GM19455 (cell line): Measurements from ENCODE around the gene ARHGEF19.
A peak's percentile ranks its signal among the peaks of the same experiment; 100 is the strongest.
"Not testable (repeated sequence)": the region's sequence is repeated elsewhere in the genome, so short reads cannot be mapped to it uniquely, and the experiment has no call there.

Experiments used
- ATAC-seq: cut with Tn5 transposase; IDR thresholded peaks from one replicate; pipeline ENCODE4 v1.9.1; 2021; ENCODE audit not compliant: unreplicated experiment

ARHGEF19 gene

DNA sequence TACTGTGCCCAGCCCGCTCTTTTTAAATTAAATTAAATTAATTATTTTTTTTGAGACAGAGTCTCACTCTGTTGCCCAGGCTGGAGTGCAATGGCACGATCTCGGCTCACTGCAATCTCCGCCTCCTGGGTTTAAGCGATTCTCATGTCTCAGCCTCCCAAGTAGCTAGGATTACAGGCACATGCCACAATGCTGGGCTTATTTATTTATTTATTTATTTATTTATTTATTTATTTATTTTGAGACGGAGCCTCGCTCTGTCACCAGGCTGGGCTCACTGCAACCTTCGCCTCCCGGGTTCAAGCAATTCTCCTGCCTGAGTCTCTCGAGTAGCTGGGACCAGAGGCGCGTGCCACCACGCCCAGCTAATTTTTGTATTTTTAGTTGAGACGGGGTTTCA, 10.3 kb upstream of the ARHGEF19 start:
- ATAC-seq = not testable (repeated sequence)

DNA sequence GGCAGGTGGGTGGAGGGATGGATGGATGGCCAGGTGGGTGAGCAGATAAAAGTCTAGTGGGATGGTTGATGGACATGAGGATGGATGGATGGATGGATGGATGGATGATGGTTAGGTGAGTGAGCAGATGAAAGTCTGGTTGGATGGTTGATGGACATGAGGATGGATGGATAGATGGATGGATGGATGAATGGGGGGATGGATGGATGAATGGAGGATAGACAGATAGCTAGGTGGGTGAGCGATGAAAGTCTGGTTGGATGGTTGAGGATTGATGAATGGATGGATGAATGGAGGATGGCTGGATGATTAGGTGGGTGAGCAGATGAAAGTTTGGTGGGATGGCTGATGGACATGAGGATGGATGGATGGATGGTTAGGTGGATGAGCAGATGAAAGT, 9.0 kb upstream of the ARHGEF19 start:
- no peak for ATAC-seq

DNA sequence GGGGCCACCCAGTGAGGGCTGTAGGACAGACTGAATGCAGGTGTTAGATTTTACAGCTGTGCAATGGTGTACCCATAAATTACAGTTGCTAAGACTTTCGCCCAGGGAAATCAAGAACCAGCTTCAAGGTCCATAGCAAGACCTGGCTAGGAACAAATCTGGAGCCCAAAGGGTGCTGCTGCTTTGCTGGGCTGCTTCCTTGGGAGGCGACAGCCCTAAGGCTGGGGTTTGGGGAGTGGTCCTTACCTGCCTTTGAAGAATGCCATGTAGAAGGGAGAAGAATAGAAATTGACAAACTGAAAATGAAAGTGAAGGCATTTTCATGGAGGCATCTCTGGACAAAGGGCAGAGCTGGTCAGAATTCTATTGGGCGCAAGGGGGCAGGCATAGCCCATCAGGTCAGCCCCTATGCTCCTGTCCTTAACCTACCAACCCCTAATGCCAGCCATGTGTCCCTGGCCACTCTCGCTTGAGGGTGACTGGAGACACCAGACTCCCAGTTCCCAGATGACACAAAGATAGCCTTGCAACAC, 7.6 kb upstream of the ARHGEF19 start:
- no peak for ATAC-seq

DNA sequence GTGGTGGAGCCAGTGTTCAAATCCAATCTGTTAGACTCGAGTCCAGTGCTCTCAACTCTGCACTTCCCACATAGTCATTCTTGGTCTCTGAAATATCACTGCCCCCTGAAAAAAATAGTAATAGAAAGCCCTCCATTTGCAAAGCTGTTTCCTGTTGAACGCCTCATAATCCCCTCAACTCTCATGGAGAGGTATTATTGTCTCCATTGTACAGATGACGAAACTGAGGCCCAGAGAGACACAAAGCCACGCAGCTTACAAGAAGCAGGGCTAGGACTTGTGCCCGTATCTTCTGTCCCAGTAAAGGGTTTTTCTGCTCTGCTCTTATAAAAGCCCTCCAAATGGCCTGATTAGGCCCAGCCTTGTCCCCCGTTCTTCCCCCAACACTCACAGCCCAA, 6.2 kb upstream of the ARHGEF19 start:
- no peak for ATAC-seq

DNA sequence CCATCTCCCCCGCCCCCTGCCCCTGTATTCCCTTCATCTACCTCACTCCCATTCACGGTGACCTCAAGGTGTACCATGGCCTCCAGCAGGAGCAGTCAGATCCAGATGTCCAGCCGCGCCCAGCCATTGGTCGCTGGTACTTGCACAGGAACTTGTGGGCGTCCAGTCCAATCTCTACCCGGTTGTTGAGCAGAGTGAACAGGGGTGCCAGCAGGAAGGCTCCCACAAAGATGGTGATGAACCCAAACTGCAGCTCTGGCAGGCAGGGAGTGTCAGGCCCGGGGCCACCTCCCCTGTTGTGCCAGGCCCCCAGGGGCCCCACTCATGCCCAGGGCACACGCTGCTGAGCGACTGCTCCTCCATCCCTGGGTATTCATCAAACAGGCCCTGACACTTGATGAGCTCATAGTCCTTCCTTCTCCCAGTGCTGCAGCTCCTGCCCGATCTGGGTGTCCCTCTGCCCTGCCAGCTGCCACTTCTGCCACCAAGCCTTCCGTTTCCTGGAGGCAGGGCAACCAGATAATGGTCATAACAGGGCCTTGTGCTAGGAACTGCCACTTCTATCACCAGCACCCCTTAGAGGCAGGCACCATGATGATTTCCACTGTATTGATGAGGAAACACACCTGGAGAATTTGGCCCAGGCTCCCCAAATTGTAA, 5.7 kb upstream of the ARHGEF19 start:
- no peak for ATAC-seq

DNA sequence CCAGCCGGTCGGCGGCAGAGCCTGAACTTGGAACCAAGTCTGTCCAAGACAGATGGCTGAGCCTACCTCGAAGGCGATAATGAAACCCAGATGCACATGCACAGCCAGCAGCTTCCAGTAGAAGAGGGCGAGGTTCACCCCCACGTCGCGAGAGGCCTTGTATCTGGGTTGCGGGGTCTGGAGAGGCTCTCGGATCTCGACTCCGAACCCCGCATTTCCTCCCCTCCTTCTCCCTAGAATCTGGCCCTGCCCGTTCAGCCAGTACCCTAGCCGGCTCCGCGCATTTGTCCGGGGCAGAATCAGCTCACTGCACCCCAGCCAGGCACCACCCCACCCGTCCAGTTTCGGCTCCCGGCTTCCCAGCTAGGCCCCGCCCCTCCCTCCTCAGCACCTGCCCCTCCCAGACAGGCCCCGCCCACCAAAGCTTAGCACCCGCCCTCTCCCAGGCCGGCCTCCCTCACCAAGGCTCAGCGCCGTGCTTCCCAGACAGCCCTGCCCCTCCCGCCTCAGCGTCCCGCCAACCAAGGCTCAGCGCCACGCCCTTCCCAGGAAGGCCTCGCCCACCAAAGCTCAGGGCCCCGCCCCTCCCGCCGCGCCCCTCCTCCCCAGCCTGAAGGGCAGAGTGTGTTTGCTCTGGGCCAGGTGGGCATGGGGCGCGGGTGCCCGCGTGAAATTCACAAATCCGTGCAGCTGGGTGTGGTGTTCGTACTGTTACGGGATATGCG, 4.8 kb upstream of the ARHGEF19 start:
- peak; percentile 79 for ATAC-seq

DNA sequence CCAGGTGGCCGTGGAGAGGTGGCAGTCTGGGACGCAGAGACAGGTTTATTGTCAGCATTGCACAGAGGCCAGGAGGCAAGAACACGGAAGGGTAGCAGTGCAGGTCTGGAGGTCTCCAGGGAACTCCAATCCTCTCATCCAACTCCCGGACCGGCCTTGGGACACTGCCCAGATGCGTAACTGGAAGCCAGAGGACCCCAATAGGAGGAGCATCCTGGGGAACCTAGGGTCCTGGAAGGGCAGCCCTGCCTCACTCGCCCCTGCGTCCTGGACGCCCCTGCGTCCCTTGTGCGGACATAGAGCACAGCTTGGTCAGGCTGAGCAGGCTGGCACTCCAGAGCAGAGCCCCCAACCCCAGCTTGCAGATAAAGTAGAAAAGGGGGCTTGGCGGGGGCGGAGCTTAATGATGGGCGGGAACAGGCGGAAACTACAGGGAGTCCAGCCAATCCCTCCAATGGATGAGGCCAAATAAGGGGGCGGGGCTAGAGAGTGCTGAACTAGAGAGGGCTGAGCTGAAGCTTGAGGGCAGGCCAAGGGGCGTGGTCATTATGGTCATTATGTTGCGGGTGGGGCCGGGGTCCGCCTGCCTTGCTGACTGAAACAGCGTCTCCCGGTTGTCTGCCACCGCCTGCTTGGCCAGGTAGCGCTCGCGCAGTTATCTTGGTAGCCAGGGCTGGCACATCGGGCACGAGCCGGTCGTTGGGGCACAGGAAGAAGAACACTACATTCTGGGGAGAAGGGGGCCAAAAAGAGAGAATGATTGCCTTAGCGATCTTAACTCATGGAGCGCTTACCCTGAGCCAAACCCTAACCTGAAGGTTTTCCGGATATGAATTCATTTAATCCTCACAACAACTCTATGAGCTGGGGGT, 3.7 kb upstream of the ARHGEF19 start:
- no peak for ATAC-seq

DNA sequence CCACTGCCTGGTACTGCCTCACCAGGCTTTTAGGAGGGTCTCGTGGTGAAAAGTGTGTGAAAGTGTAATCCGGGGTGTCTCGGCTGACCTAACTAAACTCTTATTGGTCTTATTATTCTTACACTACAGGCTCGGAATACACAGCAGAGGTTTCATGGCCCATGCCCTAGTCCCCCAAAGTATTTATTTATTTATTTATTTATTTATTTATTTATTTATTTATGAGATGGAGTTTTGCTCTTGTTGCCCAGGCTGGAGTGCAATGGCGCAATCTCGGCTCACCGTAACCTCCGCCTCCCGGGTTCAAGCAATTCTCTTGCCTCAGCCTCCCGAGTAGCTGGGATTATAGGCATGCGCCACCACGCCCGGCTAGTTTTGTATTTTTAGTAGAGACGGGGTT, 2.8 kb upstream of the ARHGEF19 start:
- ATAC-seq = not testable (repeated sequence)

DNA sequence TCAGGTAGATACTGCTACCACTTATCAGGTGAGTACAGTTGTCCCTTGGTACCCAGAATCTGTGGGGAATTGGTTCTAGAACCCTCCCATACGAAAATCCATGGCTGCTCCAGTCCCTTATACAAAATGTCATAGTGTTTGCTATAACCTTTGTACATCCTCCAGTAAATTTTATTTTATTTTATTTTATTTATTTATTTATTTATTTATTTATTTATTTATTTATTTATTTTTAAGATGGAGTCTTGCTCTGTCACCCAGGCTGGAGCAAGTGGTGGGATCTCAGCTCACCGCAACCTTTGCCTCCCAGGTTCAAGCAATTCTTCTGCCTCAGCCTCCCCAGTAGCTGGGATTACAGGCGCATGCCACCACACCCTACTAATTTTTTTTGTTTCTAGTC, 1.1 kb upstream of the ARHGEF19 start:
- ATAC-seq = not testable (repeated sequence)

DNA sequence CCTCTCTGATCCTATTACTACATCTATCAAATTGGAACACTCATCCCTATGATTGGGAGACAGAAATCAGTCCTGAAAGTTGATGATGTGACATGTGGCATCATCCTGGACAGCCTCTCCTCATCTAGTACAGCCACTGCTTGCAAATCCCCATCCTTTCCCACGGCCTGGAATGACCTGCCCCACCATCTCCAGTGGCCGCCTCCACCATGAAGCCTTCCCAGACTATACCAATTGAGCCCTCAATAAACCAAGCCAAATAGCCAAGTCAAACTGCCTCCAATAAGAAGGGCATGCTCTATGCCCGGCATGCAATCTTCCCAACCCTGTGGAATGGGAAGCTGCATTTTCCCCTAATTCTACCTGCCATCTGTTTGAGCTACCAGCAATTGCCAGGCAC, 561 bp upstream of the ARHGEF19 start:
- no peak for ATAC-seq

DNA sequence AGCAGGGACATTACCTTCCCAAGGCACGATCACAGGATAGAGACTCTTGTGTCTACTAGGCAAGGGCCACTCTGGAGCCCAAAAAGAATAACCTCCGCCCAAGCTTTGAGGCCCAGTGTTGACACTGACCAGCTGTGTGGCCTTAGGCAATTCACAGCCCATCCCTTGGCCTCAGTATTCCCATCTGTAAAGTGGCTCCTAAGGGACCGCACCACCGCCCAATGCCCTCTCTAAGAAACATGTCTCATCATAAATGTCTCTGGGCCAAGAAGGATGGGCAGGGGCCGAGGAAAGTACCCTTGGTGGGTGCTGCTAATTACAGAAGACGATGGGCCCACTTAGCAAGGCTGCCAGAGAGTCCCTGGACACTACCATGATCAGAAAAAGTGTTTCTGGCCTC, 628 bp downstream of the ARHGEF19 start:
- ATAC-seq = no peak

DNA sequence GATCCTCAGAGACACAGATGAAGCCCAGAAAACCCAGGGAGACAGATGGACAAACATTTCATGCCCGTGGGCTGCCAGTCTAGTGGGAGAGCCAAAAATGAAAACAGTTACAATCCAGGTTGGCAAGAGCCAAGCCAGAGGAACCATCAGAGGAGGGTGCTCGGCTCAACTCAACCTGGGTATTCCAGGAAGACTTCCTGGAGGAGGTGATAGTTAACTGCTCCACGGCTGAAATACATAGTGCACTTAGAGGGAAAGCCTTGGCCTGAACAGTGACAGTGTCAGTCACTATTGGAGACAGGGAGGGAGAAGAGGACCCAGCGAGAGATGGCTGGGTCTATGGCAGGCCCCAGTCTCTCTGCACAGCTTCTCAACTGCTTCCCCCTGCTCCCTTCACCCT, 1.9 kb downstream of the ARHGEF19 start:
- ATAC-seq = no peak

DNA sequence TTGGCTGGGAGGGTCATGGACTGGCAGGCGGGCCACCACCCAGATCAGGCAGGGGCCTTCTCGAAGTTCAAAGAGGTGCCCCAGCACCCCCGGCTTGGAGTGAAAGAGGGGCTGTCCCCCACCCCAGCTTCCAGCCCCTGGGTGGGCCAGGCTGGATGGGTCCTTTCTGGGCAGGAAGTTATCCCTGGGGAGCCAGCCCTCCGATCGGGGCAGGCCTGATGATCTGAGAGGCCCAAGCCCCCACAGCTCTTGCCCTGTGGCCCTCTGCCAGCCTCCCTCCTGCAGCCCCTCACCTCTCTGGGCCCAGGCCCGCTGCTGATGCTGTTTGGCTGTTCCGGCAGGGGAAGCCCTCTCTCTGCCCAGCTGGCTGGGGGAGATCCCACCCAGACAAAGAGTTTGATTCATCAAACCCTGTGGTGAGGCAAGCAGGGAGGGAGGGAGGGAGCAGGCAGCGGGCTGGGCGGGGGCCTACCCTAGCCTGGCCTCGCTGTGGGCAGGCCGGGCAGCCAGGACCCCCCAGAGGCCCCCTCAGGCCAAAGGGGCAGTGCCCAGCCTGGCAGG, 2.5 kb downstream of the ARHGEF19 start:
- no peak for ATAC-seq

DNA sequence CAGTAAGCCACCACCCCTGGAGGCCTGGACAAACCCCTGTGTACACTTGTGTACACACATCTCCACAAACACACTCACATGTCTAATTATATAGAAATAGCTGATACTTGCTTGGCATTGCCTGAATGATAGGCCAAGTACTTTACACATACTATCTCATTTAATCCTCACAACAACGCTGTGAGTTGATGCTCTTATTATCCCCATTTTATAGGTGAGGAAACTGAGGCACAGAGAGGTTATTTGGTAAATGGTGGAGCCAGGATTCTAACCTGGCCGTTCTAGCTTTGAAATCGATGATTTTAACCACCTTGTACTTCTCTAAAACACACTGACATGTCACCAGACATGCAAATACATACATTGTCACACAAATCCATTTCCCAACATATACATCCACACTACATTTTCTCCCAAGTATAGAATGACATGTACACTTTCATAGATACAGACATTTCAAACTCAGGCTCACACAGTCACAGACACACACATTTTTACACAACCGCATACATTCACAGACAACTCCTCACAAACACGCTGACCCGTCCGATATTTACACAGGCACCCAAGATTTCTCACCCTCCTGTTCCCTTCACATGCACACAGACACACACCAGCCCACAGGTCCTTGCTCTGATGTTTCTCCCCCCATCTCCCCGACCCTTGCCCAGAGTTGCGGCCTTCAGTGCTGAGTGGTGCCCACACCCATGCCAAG, 3.2 kb downstream of the ARHGEF19 start:
- ATAC-seq = no peak

DNA sequence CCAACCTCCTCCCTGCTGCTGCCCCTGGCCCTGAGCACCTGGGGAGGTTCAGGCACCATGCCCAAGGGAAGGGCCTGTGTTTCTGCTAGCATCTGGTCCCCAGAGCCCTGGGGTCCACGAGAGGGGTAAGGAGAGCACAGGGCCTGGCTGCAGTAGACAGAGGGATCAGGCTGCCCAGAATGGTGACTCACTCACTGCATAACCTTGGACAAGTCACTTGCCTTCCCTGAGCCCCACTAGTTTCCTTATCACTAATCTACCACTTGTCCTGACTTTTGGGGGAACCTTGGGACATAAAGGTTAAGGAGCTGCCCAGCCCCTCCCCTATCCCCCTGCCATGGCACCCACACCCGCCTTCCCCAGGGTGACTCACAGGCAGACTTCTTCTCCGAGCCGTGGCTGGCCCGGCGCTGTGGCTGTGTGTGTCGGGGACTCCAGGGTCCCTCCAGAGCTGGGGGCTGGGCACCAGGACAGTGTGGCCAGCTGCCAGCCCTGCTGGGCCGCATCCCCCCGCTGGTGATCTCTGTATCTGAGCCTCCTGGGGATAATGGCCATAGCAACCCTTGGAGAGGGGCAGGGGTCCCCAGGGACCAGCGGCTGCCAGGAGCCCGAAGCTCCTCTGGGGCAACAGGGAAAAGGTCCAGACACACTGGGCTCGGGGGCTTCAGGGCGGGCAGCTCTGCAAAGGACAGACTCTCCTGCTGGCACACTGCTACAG, 4.0 kb downstream of the ARHGEF19 start:
- no peak for ATAC-seq

DNA sequence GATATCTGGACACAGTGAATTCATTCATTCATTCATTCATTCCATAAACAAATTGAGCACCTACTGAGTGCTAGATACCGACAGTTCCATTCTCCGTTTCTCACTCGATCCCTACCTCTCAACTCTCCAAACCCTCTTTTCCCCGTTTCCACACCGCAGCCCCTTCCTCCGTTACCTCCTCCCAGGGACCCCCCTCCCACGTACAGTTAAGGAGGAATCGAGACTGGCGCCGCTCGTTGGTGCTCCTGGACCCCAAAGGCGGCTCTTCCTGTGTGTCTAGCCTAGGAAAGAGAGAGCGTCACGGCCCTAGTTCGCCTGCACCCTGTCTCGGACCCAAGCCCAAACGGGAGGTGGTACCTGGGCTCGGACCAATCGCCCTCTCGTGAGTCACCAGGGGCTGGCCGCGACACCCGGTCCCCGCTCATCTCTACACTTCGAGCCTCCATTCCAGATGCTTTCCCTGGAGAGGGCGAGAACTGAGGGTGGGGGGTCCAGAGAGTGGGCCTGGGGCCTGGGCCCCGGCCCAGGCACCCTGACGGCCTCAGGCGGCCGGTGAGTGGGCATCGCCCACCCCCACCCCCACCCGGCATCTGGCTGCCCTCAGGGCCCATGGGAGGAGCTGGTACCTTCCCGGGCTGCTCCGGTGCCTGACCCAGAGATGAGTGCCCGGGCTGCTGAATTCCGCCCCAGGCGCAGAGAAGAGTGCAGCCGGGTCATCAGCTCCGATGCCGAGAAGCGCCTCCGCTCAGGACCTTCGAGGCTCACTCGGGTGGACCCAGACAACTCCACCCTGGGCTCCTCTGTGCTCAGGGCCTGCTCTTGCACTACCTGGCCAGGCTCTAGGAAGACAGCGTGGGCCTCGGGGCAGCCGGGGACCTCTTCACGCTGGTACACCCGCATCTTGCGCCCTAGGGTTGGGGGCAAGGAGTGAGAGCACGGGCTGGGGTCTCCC, 4.9 kb downstream of the ARHGEF19 start:
- no peak for ATAC-seq

DNA sequence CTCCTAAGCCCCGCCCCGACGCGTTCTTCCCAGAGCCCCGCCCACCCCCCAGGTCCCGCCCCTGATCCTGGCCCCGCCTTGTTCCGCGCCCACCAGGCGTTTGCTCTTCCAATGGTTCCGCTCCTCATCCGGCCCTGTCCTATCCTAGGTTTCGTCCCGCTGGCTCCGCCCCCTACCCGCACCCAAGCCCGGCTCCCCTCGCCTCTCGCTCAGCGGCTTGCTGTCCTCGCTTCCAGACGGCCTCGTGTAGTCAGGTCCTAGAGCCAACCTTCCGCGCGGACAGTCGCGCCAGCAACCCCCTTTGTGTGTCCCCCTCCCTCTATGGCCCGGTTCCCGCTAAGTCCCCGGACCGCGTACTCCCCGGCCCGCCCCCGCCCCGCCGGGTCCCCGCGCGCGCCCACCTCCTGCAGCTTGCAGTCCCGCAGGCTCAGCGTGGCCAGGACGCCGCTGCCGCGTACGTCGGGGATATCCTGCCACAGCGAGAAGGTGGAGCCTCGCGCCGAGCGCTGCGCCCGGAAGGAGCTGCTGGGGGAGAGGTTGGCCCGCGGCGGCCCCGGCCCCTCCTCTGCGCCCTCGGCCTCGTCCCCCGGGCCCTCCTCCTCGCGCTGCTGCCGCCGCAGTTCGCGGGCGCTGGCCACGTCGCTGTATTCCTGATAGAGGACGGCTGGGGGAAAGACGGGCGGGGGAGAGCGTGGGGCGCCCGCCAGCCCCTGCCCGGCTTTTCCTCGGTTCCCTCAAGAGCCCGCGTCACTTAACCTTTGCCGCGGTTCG, 5.7 kb downstream of the ARHGEF19 start:
- ATAC-seq = peak; percentile 71

DNA sequence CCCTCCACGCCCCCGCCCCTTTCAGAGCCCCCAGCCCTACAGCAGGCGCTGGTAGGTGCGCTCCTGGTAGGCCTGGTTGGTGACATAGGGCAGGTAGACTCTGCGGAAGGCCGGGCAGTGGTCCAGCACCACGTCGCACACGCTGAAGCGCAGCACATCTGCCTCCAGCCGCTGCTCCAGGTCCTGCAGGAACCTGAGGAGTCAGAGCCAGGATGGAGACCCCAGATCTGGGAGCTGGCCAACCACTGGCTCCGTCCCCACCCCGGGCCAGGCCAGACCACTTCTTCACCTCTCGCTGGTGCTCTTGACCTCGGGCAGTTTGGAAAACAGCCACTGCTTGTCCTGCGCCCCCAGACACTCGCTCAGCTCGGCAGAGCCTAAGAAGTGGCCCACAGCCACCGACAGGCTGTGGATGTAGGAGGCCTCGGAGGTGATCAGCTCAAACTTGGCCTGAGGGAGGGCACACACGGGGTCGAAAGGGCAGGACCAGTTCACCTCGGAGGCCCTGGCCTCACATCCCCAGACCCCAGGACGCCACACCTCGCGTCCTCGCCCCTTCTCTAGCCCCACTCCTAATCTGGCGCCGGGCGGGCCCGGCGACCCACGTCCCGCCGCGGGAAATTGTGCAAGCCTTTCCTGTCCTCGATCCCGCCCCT, 6.4 kb downstream of the ARHGEF19 start:
- peak; percentile 24 for ATAC-seq
